ENCODE measurements around the gene TYR.

DNA sequence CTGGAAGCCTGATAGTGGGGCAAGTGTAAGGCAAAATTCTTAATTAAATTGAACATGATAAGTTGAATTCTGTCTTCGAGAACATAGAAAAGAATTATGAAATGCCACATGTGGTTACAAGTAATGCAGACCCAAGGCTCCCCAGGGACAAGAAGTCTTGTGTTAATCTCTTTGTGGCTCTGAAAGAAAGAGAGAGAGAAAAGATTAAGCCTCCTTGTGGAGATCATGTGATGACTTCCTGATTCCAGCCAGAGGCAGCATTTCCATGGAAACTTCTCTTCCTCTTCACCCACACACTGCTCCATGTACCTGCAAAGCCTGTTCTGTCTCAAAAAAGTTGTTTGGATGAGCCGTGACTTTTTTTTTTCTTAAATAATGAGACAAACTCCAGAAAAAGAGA is 1.9 kb upstream of the TYR start:
- TF ChIP-seq BACH2 (CRISPR knock-in tag; IDR thresholded peaks at IDR 0.05; ENCODE audit: borderline replicate concordance), result no peak
- TF ChIP-seq, protein P1, sequence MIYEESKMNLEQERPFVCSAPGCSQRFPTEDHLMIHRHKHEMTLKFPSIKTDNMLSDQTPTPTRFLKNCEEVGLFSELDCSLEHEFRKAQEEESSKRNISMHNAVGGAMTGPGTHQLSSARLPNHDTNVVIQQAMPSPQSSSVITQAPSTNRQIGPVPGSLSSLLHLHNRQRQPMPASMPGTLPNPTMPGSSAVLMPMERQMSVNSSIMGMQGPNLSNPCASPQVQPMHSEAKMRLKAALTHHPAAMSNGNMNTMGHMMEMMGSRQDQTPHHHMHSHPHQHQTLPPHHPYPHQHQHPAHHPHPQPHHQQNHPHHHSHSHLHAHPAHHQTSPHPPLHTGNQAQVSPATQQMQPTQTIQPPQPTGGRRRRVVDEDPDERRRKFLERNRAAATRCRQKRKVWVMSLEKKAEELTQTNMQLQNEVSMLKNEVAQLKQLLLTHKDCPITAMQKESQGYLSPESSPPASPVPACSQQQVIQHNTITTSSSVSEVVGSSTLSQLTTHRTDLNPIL (CRISPR knock-in tag; IDR thresholded peaks at IDR 0.05; ENCODE audit: low read depth), result no peak
- no peak for TF ChIP-seq GLIS3 (CRISPR knock-in tag; IDR thresholded peaks at IDR 0.05)
- no peak for TF ChIP-seq ZFP3 (CRISPR knock-in tag; IDR thresholded peaks at IDR 0.05)
- TF ChIP-seq RARB (CRISPR knock-in tag; IDR thresholded peaks at IDR 0.05), result no peak
- no peak for TF ChIP-seq ESRRG (CRISPR knock-in tag; IDR thresholded peaks at IDR 0.05)
- TF ChIP-seq TCF4 (CRISPR knock-in tag; IDR thresholded peaks at IDR 0.05; ENCODE audit: borderline replicate concordance), result no peak
